HG02852 (cell line): ENCODE measurements around the gene ZNFX1.

Source experiments
- ATAC-seq: cut with Tn5 transposase; IDR thresholded peaks from one replicate; pipeline ENCODE4 v1.9.1; 2021; ENCODE audit warnings: mild to moderate bottlenecking, moderate library complexity; ENCODE audit not compliant: unreplicated experiment

The ZNFX1 gene

GRCh38 chr20:49279677-49280462, 2.0 kb upstream of the ZNFX1 start:
- no peak for ATAC-seq

- ATAC-seq, result no peak
Measured at GRCh38 chr20:49278818-49279676, 1.2 kb upstream of the ZNFX1 start.

- no peak for ATAC-seq
Measured at GRCh38 chr20:49277786-49278035, 146 bp downstream of the ZNFX1 start.

GRCh38 chr20:49276961-49277785, 684 bp downstream of the ZNFX1 start:
- ATAC-seq, result no peak

GRCh38 chr20:49276161-49276960, 1.5 kb downstream of the ZNFX1 start:
- ATAC-seq, result no peak

- no peak for ATAC-seq
Measured at GRCh38 chr20:49275636-49276035, 2.2 kb downstream of the ZNFX1 start.

- no peak for ATAC-seq
Measured at GRCh38 chr20:49275216-49275615, 2.6 kb downstream of the ZNFX1 start.

GRCh38 chr20:49273696-49274277, 4.1 kb downstream of the ZNFX1 start:
- no peak for ATAC-seq

GRCh38 chr20:49272654-49273053, 5.2 kb downstream of the ZNFX1 start:
- ATAC-seq, result peak; percentile 39

GRCh38 chr20:49270736-49271135, 7.1 kb downstream of the ZNFX1 start:
- ATAC-seq, result no peak

- no peak for ATAC-seq
Measured at GRCh38 chr20:49270177-49270576, 7.7 kb downstream of the ZNFX1 start.

GRCh38 chr20:49268600-49269365, 9.1 kb downstream of the ZNFX1 start:
- ATAC-seq, result no peak

- ATAC-seq, result no peak
Measured at GRCh38 chr20:49267327-49267726, 10.5 kb downstream of the ZNFX1 start.

- ATAC-seq, result no peak
Measured at GRCh38 chr20:49262444-49262843, 15.4 kb downstream of the ZNFX1 start.

- no peak for ATAC-seq
Measured at GRCh38 chr20:49261173-49261572, 16.7 kb downstream of the ZNFX1 start.

- no peak for ATAC-seq
Measured at GRCh38 chr20:49260218-49260617, 17.6 kb downstream of the ZNFX1 start.

- ATAC-seq, result no peak
Measured at GRCh38 chr20:49259799-49260198, 18.1 kb downstream of the ZNFX1 start.

GRCh38 chr20:49259284-49259683, 18.6 kb downstream of the ZNFX1 start:
- ATAC-seq, result no peak

- no peak for ATAC-seq
Measured at GRCh38 chr20:49256261-49256660, 21.6 kb downstream of the ZNFX1 start.
